ENCODE data around the gene CALD1. TPM values are rescaled to one million over a fixed set of nuclear protein-coding genes. Genes with fewer than 3 reads are reported as not detected.

Gene CALD1
- polyA plus RNA-seq, 4 donors, result 3.4 to 70.8 (median 45.3) TPM

GRCh38 chr7:134926396-134926795 is 147.0 kb downstream of the CALD1 start:
- FAIRE-seq, result no peak
- H3K27ac ChIP-seq (ENCODE audit: low read depth in 1 of 3, low read length in 2 of 3), result no peak overlapping the region

GRCh38 chr7:134927076-134927475 is 147.6 kb downstream of the CALD1 start:
- H3K27ac ChIP-seq (ENCODE audit: low read depth in 1 of 3, low read length in 2 of 3), result no peak overlapping the region
- WGBS, 3 donors, result 24 to 57% (median 32%) methylated on average over 2 of the region's 2 CpGs
- no peak for FAIRE-seq
- H3K36me3 ChIP-seq (ENCODE audit: control insufficient read depth in 3 of 3, insufficient read depth in 2 of 3, low read depth in 1 of 3, low read length in 3 of 3), result no peaks in the 10 kb centered on the region
- peaks cover 0 to 2% (median 0%) of the 10 kb centered on the region in 3 donors for H3K4me1 ChIP-seq (ENCODE audit: control insufficient read depth in 3 of 3, insufficient read depth in 2 of 3, low read depth in 1 of 3, low read length in 2 of 3)
- peaks cover 0 to 2% of the 10 kb centered on the region in 2 donors for H3K9me3 ChIP-seq (ENCODE audit: control insufficient read depth in 2 of 2, insufficient read depth in 1 of 2, low read depth in 1 of 2, low read length in 1 of 2)
- no peaks in the 10 kb centered on the region for H3K27me3 ChIP-seq (ENCODE audit: control insufficient read depth in 3 of 3, insufficient read depth in 3 of 3, low read length in 3 of 3)
- no peak for DNase-seq
- H3K4me3 ChIP-seq (ENCODE audit: low read depth in 1 of 3, low read length in 3 of 3), result no peak overlapping the region

More at GRCh38 chr7:134926396-134926795, 147.0 kb downstream of the CALD1 start:
- no peak for DNase-seq
- no peak overlapping the region for H3K4me3 ChIP-seq (ENCODE audit: low read depth in 1 of 3, low read length in 3 of 3)
- peaks cover 0 to 2% of the 10 kb centered on the region in 2 donors for H3K9me3 ChIP-seq (ENCODE audit: control insufficient read depth in 2 of 2, insufficient read depth in 1 of 2, low read depth in 1 of 2, low read length in 1 of 2)
- H3K27me3 ChIP-seq (ENCODE audit: control insufficient read depth in 3 of 3, insufficient read depth in 3 of 3, low read length in 3 of 3), result no peaks in the 10 kb centered on the region
- no peaks in the 10 kb centered on the region for H3K36me3 ChIP-seq (ENCODE audit: control insufficient read depth in 3 of 3, insufficient read depth in 2 of 3, low read depth in 1 of 3, low read length in 3 of 3)
- no peaks in the 10 kb centered on the region for H3K4me1 ChIP-seq (ENCODE audit: control insufficient read depth in 3 of 3, insufficient read depth in 2 of 3, low read depth in 1 of 3, low read length in 2 of 3)
- 93 to 98% (median 95%) methylated on average over 1 of the region's 1 CpG for WGBS, 3 donors

- WGBS, 3 donors, result 87 to 94% (median 92%) methylated on average over 3 of the region's 3 CpGs
- H3K4me1 ChIP-seq (ENCODE audit: control insufficient read depth in 3 of 3, insufficient read depth in 2 of 3, low read depth in 1 of 3, low read length in 2 of 3), result peaks cover 0 to 2% (median 0%) of the 10 kb centered on the region in 3 donors
- H3K27me3 ChIP-seq (ENCODE audit: control insufficient read depth in 3 of 3, insufficient read depth in 3 of 3, low read length in 3 of 3), result no peaks in the 10 kb centered on the region
- no peaks in the 10 kb centered on the region for H3K36me3 ChIP-seq (ENCODE audit: control insufficient read depth in 3 of 3, insufficient read depth in 2 of 3, low read depth in 1 of 3, low read length in 3 of 3)
- FAIRE-seq (no peak), DNase-seq (no peak)
- peaks cover 0 to 2% of the 10 kb centered on the region in 2 donors for H3K9me3 ChIP-seq (ENCODE audit: control insufficient read depth in 2 of 2, insufficient read depth in 1 of 2, low read depth in 1 of 2, low read length in 1 of 2)
- no peak overlapping the region for H3K4me3 ChIP-seq (ENCODE audit: low read depth in 1 of 3, low read length in 3 of 3)
- no peak overlapping the region for H3K27ac ChIP-seq (ENCODE audit: low read depth in 1 of 3, low read length in 2 of 3)
Observed at GRCh38 chr7:134927723-134928122, 148.3 kb downstream of the CALD1 start.

- Histone ChIP-seq H3K27me3 (ENCODE audit: control insufficient read depth in 3 of 3, insufficient read depth in 3 of 3, low read length in 3 of 3) (no peaks in the 10 kb centered on the region), H3K36me3 (ENCODE audit: control insufficient read depth in 3 of 3, insufficient read depth in 2 of 3, low read depth in 1 of 3, low read length in 3 of 3) (no peaks in the 10 kb centered on the region), H3K9me3 (ENCODE audit: control insufficient read depth in 2 of 2, insufficient read depth in 1 of 2, low read depth in 1 of 2, low read length in 1 of 2) (peaks cover 0 to 2% of the 10 kb centered on the region in 2 donors), H3K4me1 (ENCODE audit: control insufficient read depth in 3 of 3, insufficient read depth in 2 of 3, low read depth in 1 of 3, low read length in 2 of 3) (peaks cover 0 to 2% (median 0%) of the 10 kb centered on the region in 3 donors), H3K4me3 (ENCODE audit: low read depth in 1 of 3, low read length in 3 of 3) (no peak overlapping the region), H3K27ac (ENCODE audit: low read depth in 1 of 3, low read length in 2 of 3) (no peak overlapping the region)
- no peak for FAIRE-seq
- no peak for DNase-seq
- 94 to 96% (median 95%) methylated on average over 18 of the region's 18 CpGs for WGBS, 3 donors
Observed at GRCh38 chr7:134928554-134928953, 149.1 kb downstream of the CALD1 start.

GRCh38 chr7:134931487-134931886 is 152.1 kb downstream of the CALD1 start:
- Histone ChIP-seq H3K9me3 (ENCODE audit: control insufficient read depth in 2 of 2, insufficient read depth in 1 of 2, low read depth in 1 of 2, low read length in 1 of 2) (no peaks in the 10 kb centered on the region), H3K27ac (ENCODE audit: low read depth in 1 of 3, low read length in 2 of 3) (no peak overlapping the region), H3K27me3 (ENCODE audit: control insufficient read depth in 3 of 3, insufficient read depth in 3 of 3, low read length in 3 of 3) (no peaks in the 10 kb centered on the region), H3K36me3 (ENCODE audit: control insufficient read depth in 3 of 3, insufficient read depth in 2 of 3, low read depth in 1 of 3, low read length in 3 of 3) (peaks cover 0 to 2% (median 0%) of the 10 kb centered on the region in 3 donors), H3K4me1 (ENCODE audit: control insufficient read depth in 3 of 3, insufficient read depth in 2 of 3, low read depth in 1 of 3, low read length in 2 of 3) (peaks cover 0 to 2% (median 0%) of the 10 kb centered on the region in 3 donors), H3K4me3 (ENCODE audit: low read depth in 1 of 3, low read length in 3 of 3) (no peak overlapping the region)
- no peak for DNase-seq
- FAIRE-seq, result no peak
- 35 to 49% (median 49%) methylated on average over 1 of the region's 1 CpG for WGBS, 3 donors

- WGBS, 3 donors, result 65 to 76% (median 72%) methylated on average over 17 of the region's 17 CpGs
- H3K4me3 ChIP-seq (ENCODE audit: low read depth in 1 of 3, low read length in 3 of 3), result no peak overlapping the region
- peaks cover 0 to 2% (median 0%) of the 10 kb centered on the region in 3 donors for H3K36me3 ChIP-seq (ENCODE audit: control insufficient read depth in 3 of 3, insufficient read depth in 2 of 3, low read depth in 1 of 3, low read length in 3 of 3)
- DNase-seq, result no peak
- FAIRE-seq, result no peak
- H3K4me1 ChIP-seq (ENCODE audit: control insufficient read depth in 3 of 3, insufficient read depth in 2 of 3, low read depth in 1 of 3, low read length in 2 of 3), result peaks cover 0 to 2% (median 0%) of the 10 kb centered on the region in 3 donors
- peak overlapping the region in 2 of 3 donors; percentile 9 to 55 for H3K27ac ChIP-seq (ENCODE audit: low read depth in 1 of 3, low read length in 2 of 3)
- H3K9me3 ChIP-seq (ENCODE audit: control insufficient read depth in 2 of 2, insufficient read depth in 1 of 2, low read depth in 1 of 2, low read length in 1 of 2), result no peaks in the 10 kb centered on the region
- H3K27me3 ChIP-seq (ENCODE audit: control insufficient read depth in 3 of 3, insufficient read depth in 3 of 3, low read length in 3 of 3), result no peaks in the 10 kb centered on the region
Observed at GRCh38 chr7:134932707-134933370, 153.4 kb downstream of the CALD1 start.

- no peak for DNase-seq
- FAIRE-seq, result no peak
- Histone ChIP-seq H3K27me3 (ENCODE audit: control insufficient read depth in 3 of 3, insufficient read depth in 3 of 3, low read length in 3 of 3) (no peaks in the 10 kb centered on the region), H3K9me3 (ENCODE audit: control insufficient read depth in 2 of 2, insufficient read depth in 1 of 2, low read depth in 1 of 2, low read length in 1 of 2) (no peaks in the 10 kb centered on the region), H3K36me3 (ENCODE audit: control insufficient read depth in 3 of 3, insufficient read depth in 2 of 3, low read depth in 1 of 3, low read length in 3 of 3) (peaks cover 0 to 2% (median 0%) of the 10 kb centered on the region in 3 donors), H3K4me1 (ENCODE audit: control insufficient read depth in 3 of 3, insufficient read depth in 2 of 3, low read depth in 1 of 3, low read length in 2 of 3) (peaks cover 0 to 2% (median 0%) of the 10 kb centered on the region in 3 donors), H3K27ac (ENCODE audit: low read depth in 1 of 3, low read length in 2 of 3) (peak overlapping the region in 1 of 3 donors; percentile 47), H3K4me3 (ENCODE audit: low read depth in 1 of 3, low read length in 3 of 3) (no peak overlapping the region)
- WGBS, 3 donors, result 64 to 72% (median 65%) methylated on average over 3 of the region's 3 CpGs
Observed at GRCh38 chr7:134933460-134934068, 154.1 kb downstream of the CALD1 start.

GRCh38 chr7:134935701-134936100 is 156.3 kb downstream of the CALD1 start:
- Histone ChIP-seq H3K36me3 (ENCODE audit: control insufficient read depth in 3 of 3, insufficient read depth in 2 of 3, low read depth in 1 of 3, low read length in 3 of 3) (peaks cover 0 to 2% (median 0%) of the 10 kb centered on the region in 3 donors), H3K4me3 (ENCODE audit: low read depth in 1 of 3, low read length in 3 of 3) (no peak overlapping the region), H3K27ac (ENCODE audit: low read depth in 1 of 3, low read length in 2 of 3) (no peak overlapping the region), H3K27me3 (ENCODE audit: control insufficient read depth in 3 of 3, insufficient read depth in 3 of 3, low read length in 3 of 3) (no peaks in the 10 kb centered on the region), H3K4me1 (ENCODE audit: control insufficient read depth in 3 of 3, insufficient read depth in 2 of 3, low read depth in 1 of 3, low read length in 2 of 3) (peaks cover 0 to 2% (median 0%) of the 10 kb centered on the region in 3 donors), H3K9me3 (ENCODE audit: control insufficient read depth in 2 of 2, insufficient read depth in 1 of 2, low read depth in 1 of 2, low read length in 1 of 2) (no peaks in the 10 kb centered on the region)
- no peak for FAIRE-seq
- no peak for DNase-seq
- WGBS, 3 donors, result 79 to 89% (median 88%) methylated on average over 2 of the region's 2 CpGs

Data from small intestine (tissue), 7 donors.